ENCODE data around the gene C11orf97. TPM values are rescaled to one million over a fixed set of nuclear protein-coding genes. Genes with fewer than 3 reads are reported as not detected.

Gene C11orf97
- total and polyA plus RNA-seq, 9 of the 15 experiments (the other 6 are each of a cell fraction or from before 2014, with no cell fraction given) = not detected

DNA sequence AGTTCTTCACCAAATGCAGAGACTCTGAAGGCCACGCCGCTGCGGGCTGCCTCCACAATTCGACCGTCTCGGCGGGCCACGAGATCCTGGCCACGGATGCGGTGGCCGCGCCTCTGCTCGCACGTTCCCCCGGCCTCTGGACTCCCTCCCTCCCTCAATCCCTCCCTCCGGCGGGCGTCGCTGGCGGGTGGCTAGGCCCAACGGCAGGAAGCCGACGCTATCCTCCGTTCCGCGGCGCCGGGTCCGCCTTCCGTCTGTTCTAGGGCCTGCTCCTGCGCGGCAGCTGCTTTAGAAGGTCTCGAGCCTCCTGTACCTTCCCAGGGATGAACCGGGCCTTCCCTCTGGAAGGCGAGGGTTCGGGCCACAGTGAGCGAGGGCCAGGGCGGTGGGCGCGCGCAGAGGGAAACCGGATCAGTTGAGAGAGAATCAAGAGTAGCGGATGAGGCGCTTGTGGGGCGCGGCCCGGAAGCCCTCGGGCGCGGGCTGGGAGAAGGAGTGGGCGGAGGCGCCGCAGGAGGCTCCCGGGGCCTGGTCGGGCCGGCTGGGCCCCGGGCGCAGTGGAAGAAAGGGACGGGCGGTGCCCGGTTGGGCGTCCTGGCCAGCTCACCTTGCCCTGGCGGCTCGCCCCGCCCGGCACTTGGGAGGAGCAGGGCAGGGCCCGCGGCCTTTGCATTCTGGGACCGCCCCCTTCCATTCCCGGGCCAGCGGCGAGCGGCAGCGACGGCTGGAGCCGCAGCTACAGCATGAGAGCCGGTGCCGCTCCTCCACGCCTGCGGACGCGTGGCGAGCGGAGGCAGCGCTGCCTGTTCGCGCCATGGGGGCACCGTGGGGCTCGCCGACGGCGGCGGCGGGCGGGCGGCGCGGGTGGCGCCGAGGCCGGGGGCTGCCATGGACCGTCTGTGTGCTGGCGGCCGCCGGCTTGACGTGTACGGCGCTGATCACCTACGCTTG lies 31.7 kb downstream of the C11orf97 start, which contains the start of gene FUT4 (continued):
- TF ChIP-seq MYC (IDR thresholded peaks at IDR 0.05; ENCODE audit: low read depth, low read length) (peak; percentile 72), MYC (CRISPR knock-in tag; IDR thresholded peaks at IDR 0.05; ENCODE audit: borderline replicate concordance, low read depth) (peak; percentile 63; the same call in 1 of the 2 replicates), MTA1 (IDR thresholded peaks at IDR 0.05; ENCODE audit: borderline replicate concordance) (0 out of 2 replicates have a peak, but pooled peaks have one; percentile 33), RBM14 (IDR thresholded peaks at IDR 0.05; ENCODE audit: borderline replicate concordance, insufficient read depth, low read depth, low read length) (0 out of 2 replicates have a peak, but pooled peaks have one; percentile 61), BMI1 (IDR thresholded peaks at IDR 0.05; ENCODE audit: low read length) (no peak), POLR2G (IDR thresholded peaks at IDR 0.05; ENCODE audit: low read depth, low read length) (peak; percentile 96), LARP7 (IDR thresholded peaks at IDR 0.05) (peak; percentile 48; the same call in 1 of the 2 replicates), ZNF124 (CRISPR knock-in tag; IDR thresholded peaks at IDR 0.05) (no peak), HDAC2 (IDR thresholded peaks at IDR 0.05) (peak; percentile 61; the same call in 1 of the 2 replicates), NR2C2 (CRISPR knock-in tag; IDR thresholded peaks at IDR 0.05) (peak; percentile 26; the same call in 1 of the 2 replicates), NR2C2 (tag; IDR thresholded peaks at IDR 0.05) (peak; percentile 51; the same call in 1 of the 2 replicates), HDAC8 (tag; IDR thresholded peaks at IDR 0.05) (no peak), RBBP5 (IDR thresholded peaks at IDR 0.05; ENCODE audit: borderline replicate concordance, insufficient read depth, low read length, poor library complexity, severe bottlenecking) (peak; percentile 76), ZNF3 (CRISPR knock-in tag; IDR thresholded peaks at IDR 0.05) (no peak), RBFOX2 (IDR thresholded peaks at IDR 0.05; ENCODE audit: low read depth, low read length) (peak; percentile 96), RAD51 (IDR thresholded peaks at IDR 0.05; ENCODE audit: borderline replicate concordance, low read depth) (peak; percentile 19; the same call in 1 of the 2 replicates), DDX20 (tag; IDR thresholded peaks at IDR 0.05; ENCODE audit: low read depth) (no peak), RB1 (IDR thresholded peaks at IDR 0.05; ENCODE audit: low read depth) (peak; percentile 53; the same call in 1 of the 2 replicates), EP400 (IDR thresholded peaks at IDR 0.05) (peak; percentile 85), DIDO1 (tag; IDR thresholded peaks at IDR 0.05; ENCODE audit: low read depth) (no peak; the same call in 1 of the 2 replicates), RFX1 (IDR thresholded peaks at IDR 0.05) (no peak)
- TF ChIP-seq, protein P1, sequence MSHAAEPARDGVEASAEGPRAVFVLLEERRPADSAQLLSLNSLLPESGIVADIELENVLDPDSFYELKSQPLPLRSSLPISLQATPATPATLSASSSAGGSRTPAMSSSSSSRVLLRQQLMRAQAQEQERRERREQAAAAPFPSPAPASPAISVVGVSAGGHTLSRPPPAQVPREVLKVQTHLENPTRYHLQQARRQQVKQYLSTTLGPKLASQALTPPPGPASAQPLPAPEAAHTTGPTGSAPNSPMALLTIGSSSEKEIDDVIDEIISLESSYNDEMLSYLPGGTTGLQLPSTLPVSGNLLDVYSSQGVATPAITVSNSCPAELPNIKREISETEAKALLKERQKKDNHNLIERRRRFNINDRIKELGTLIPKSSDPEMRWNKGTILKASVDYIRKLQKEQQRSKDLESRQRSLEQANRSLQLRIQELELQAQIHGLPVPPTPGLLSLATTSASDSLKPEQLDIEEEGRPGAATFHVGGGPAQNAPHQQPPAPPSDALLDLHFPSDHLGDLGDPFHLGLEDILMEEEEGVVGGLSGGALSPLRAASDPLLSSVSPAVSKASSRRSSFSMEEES (CRISPR knock-in tag; IDR thresholded peaks at IDR 0.05) = no peak
- TF ChIP-seq, protein P2, sequence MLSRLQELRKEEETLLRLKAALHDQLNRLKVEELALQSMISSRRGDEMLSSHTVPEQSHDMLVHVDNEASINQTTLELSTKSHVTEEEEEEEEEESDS (CRISPR knock-in tag; IDR thresholded peaks at IDR 0.05) = no peak
- TF ChIP-seq, protein P3, sequence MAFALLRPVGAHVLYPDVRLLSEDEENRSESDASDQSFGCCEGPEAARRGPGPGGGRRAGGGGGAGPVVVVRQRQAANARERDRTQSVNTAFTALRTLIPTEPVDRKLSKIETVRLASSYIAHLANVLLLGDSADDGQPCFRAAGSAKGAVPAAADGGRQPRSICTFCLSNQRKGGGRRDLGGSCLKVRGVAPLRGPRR (CRISPR knock-in tag; IDR thresholded peaks at IDR 0.05) = 0 out of 2 replicates have a peak, but pooled peaks have one; percentile 55
- TF ChIP-seq, protein P4, sequence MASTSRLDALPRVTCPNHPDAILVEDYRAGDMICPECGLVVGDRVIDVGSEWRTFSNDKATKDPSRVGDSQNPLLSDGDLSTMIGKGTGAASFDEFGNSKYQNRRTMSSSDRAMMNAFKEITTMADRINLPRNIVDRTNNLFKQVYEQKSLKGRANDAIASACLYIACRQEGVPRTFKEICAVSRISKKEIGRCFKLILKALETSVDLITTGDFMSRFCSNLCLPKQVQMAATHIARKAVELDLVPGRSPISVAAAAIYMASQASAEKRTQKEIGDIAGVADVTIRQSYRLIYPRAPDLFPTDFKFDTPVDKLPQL (IDR thresholded peaks at IDR 0.05; ENCODE audit: extremely low read depth, insufficient read length) = no peak
